ENCODE measurements around the gene HAUS7.

HAUS7 gene

DNA sequence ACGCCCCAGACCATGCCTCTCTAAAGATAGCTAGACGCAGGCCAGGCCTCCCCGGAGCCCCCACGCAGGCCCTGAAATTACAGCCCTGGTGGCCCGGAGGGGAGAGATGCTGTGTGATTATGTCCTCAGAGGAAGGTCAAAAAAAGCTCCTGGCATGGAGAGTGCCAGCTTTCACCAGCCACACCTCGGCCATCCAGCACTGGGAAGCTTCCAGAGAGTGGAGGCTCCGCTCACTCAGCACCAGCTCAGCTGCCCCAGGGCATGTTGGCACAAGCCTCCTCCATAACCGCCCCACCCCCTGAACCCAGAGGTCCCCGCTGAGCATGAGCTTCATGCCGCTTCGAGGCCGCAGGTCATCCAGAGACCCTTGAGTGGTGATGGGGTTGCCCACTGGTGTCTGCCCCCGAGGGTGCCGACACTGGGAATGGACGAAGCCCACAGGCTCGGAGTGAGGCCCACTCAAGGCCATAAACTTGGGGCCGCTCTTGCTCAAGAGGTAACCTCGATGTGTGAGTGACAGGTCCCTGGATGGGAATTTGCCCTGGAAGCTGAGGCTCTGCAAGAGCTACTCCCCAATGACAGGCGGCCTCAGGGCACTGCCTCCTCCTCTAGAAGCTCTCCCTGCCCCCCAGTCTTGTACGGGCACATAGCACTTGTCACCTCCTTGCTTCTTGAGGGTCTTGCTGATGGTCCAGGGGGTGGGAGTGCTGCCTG, 20.0 kb upstream of the HAUS7 start:
- DNase-seq (ENCODE audit: low read depth) = no peak
- no peak for TF ChIP-seq CTCF (IDR thresholded peaks at IDR 0.05; ENCODE audit: control insufficient read depth, extremely low read depth, insufficient read depth)
- no peak overlapping the region for H3K4me3 ChIP-seq (ENCODE audit: low read depth, low read length)

GRCh38 chrX:153488231-153488914, 18.0 kb upstream of the HAUS7 start:
- DNase-seq (ENCODE audit: low read depth) = no peak
- no peak for TF ChIP-seq CTCF (IDR thresholded peaks at IDR 0.05; ENCODE audit: control insufficient read depth, extremely low read depth, insufficient read depth)
- no peak overlapping the region for H3K4me3 ChIP-seq (ENCODE audit: low read depth, low read length)

DNA sequence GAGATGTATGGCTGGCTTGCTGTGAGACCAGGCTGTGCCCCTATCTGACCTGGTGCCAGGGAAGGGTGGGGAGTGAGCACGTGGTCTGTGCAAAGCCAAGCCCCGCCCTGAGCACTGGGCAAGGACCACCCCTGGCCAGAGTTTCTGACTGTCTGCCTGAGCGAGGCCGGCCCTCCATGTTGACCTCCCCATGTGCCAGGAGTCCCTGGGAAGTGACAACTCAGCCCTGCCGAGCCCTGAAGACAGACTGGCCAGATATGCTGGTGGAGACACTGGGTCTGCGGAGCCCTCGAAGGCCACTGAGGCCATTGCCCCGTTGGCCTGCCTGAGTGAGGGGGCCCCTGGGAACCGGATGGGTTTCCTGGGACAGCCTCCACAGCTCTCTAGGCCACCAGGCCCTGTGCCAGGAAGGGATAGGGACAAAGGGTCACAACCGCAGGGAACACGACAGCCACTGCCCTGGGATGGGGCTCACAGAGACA, 17.3 kb upstream of the HAUS7 start:
- H3K4me3 ChIP-seq (ENCODE audit: low read depth, low read length) = no peak overlapping the region
- TF ChIP-seq CTCF (IDR thresholded peaks at IDR 0.05; ENCODE audit: control insufficient read depth, extremely low read depth, insufficient read depth) = no peak
- no peak for DNase-seq (ENCODE audit: low read depth)

- no peak overlapping the region for H3K4me3 ChIP-seq (ENCODE audit: low read depth, low read length)
- DNase-seq (ENCODE audit: low read depth) = no peak
- TF ChIP-seq CTCF (IDR thresholded peaks at IDR 0.05; ENCODE audit: control insufficient read depth, extremely low read depth, insufficient read depth) = no peak
Measured at GRCh38 chrX:153486171-153486570, 15.8 kb upstream of the HAUS7 start.

GRCh38 chrX:153485396-153486080, 15.2 kb upstream of the HAUS7 start:
- DNase-seq (ENCODE audit: low read depth) = no peak
- no peak overlapping the region for H3K4me3 ChIP-seq (ENCODE audit: low read depth, low read length)
- TF ChIP-seq CTCF (IDR thresholded peaks at IDR 0.05; ENCODE audit: control insufficient read depth, extremely low read depth, insufficient read depth) = no peak

- DNase-seq (ENCODE audit: low read depth) = no peak
- TF ChIP-seq CTCF (IDR thresholded peaks at IDR 0.05; ENCODE audit: control insufficient read depth, extremely low read depth, insufficient read depth) = no peak
- no peak overlapping the region for H3K4me3 ChIP-seq (ENCODE audit: low read depth, low read length)
Measured at GRCh38 chrX:153482376-153483015, 12.1 kb upstream of the HAUS7 start.
